ENCODE measurements around the gene WDR87.

The WDR87 gene

GRCh38 chr19:37905946-37906868, at the start of gene WDR87:
Gene WDR87 (minus strand): TSS chr19:37906594. CDS start chr19:37898239, 8,355 bp downstream.
- DNase-seq (ENCODE audit: low read depth in 1 of 2, low spot score in 1 of 2): peak; percentile 12 to 22

- no peak for DNase-seq (ENCODE audit: low read depth in 1 of 2, low spot score in 1 of 2)
Observed at GRCh38 chr19:37955986-37956385, 49.6 kb upstream of the WDR87 start.

- no peak for DNase-seq (ENCODE audit: low read depth in 1 of 2, low spot score in 1 of 2)
Observed at GRCh38 chr19:37954421-37954874, 48.1 kb upstream of the WDR87 start.

- DNase-seq (ENCODE audit: low read depth in 1 of 2, low spot score in 1 of 2): no peak
Observed at GRCh38 chr19:37953918-37954303, 47.5 kb upstream of the WDR87 start.

GRCh38 chr19:37953171-37953917, 47.0 kb upstream of the WDR87 start:
- DNase-seq (ENCODE audit: low read depth in 1 of 2, low spot score in 1 of 2): no peak

- DNase-seq (ENCODE audit: low read depth in 1 of 2, low spot score in 1 of 2): no peak
Observed at GRCh38 chr19:37951816-37952210, 45.4 kb upstream of the WDR87 start.

GRCh38 chr19:37950471-37951175, 44.2 kb upstream of the WDR87 start:
- DNase-seq (ENCODE audit: low read depth in 1 of 2, low spot score in 1 of 2): no peak

GRCh38 chr19:37948362-37948761, 42.0 kb upstream of the WDR87 start:
- DNase-seq (ENCODE audit: low read depth in 1 of 2, low spot score in 1 of 2): no peak

GRCh38 chr19:37947778-37948177, 41.4 kb upstream of the WDR87 start:
- DNase-seq (ENCODE audit: low read depth in 1 of 2, low spot score in 1 of 2): no peak

GRCh38 chr19:37946132-37946531, 39.7 kb upstream of the WDR87 start:
- no peak for DNase-seq (ENCODE audit: low read depth in 1 of 2, low spot score in 1 of 2)

- DNase-seq (ENCODE audit: low read depth in 1 of 2, low spot score in 1 of 2): no peak
Observed at GRCh38 chr19:37943480-37943879, 37.1 kb upstream of the WDR87 start.

- no peak for DNase-seq (ENCODE audit: low read depth in 1 of 2, low spot score in 1 of 2)
Observed at GRCh38 chr19:37942516-37942902, 36.1 kb upstream of the WDR87 start.

GRCh38 chr19:37941782-37942515, 35.6 kb upstream of the WDR87 start:
- no peak for DNase-seq (ENCODE audit: low read depth in 1 of 2, low spot score in 1 of 2)

GRCh38 chr19:37938353-37938752, 32.0 kb upstream of the WDR87 start:
- no peak for DNase-seq (ENCODE audit: low read depth in 1 of 2, low spot score in 1 of 2)

- no peak for DNase-seq (ENCODE audit: low read depth in 1 of 2, low spot score in 1 of 2)
Observed at GRCh38 chr19:37936886-37937285, 30.5 kb upstream of the WDR87 start.

- DNase-seq (ENCODE audit: low read depth in 1 of 2, low spot score in 1 of 2): no peak
Observed at GRCh38 chr19:37936166-37936565, 29.8 kb upstream of the WDR87 start.

GRCh38 chr19:37935341-37935740, 28.9 kb upstream of the WDR87 start:
- DNase-seq (ENCODE audit: low read depth in 1 of 2, low spot score in 1 of 2): no peak

- DNase-seq (ENCODE audit: low read depth in 1 of 2, low spot score in 1 of 2): no peak
Observed at GRCh38 chr19:37933937-37934358, 27.6 kb upstream of the WDR87 start.

GRCh38 chr19:37932985-37933936, 26.9 kb upstream of the WDR87 start:
- DNase-seq (ENCODE audit: low read depth in 1 of 2, low spot score in 1 of 2): no peak
